Glomerular visceral epithelial cell (primary cell): Measurements from ENCODE around the gene CAVIN1.
"Not testable (repeated sequence)": the region's sequence is repeated elsewhere in the genome, so short reads cannot be mapped to it uniquely, and the experiment has no call there.

Experiments
- DNase-seq: peaks from one replicate; pipeline ENCODE4 v3.0.0-alpha.2; 2016; ENCODE audit errors: extremely low spot score

Gene CAVIN1

DNA sequence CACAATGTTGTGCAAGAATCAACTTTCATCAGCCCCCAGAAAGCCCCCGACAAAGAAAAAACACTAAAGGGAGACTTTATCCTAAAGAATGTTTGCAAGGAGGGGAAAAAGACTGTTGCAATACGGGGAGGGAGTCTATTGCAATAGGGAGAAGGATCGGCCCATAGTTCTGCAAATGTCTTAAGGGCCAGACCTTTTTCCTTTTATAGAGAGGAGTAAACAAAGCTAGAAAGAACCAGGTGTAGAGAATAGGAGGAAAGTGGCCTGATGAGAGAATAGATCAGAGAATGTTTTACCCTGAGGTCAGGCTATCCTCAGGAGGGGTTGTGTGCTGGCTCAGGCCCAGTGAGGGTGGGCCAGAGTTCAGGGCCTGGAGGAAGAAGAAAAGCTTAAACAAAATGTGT, 8.7 kb upstream of the CAVIN1 start:
- DNase-seq, result no peak

DNA sequence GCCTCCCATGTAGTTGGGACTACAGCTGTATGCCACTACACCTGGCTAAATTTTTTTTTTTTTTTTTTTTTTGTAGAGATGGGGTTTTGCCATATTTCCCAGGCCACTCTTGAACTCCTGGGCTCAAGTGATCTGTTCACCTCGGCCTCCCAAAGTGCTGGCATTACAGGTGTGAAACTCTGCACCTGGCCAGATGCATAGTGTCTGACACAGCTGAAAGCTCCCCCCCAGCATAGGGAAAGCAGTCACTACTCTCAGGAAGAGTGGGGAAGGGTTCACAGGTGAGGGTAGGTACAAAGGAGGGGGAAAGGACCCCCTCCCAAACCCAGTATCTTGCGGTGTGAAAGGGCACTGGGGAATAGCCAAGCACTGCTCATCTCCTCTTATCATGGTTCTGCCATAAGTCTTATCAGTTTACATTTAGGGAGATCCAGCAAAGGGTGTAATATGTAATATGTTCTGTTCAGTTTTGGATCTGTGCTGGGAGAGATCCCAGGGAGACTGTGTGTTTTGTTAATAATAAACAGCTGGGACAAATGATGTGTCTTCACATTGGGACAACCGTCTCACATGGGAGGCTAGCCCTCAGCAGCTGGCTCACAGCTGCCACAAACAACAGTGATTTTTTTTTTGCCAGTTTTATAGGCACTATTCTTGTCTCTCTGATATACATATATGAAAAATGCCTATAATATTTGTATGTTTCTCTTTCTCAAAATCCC, 6.8 kb upstream of the CAVIN1 start:
- DNase-seq, result no peak

DNA sequence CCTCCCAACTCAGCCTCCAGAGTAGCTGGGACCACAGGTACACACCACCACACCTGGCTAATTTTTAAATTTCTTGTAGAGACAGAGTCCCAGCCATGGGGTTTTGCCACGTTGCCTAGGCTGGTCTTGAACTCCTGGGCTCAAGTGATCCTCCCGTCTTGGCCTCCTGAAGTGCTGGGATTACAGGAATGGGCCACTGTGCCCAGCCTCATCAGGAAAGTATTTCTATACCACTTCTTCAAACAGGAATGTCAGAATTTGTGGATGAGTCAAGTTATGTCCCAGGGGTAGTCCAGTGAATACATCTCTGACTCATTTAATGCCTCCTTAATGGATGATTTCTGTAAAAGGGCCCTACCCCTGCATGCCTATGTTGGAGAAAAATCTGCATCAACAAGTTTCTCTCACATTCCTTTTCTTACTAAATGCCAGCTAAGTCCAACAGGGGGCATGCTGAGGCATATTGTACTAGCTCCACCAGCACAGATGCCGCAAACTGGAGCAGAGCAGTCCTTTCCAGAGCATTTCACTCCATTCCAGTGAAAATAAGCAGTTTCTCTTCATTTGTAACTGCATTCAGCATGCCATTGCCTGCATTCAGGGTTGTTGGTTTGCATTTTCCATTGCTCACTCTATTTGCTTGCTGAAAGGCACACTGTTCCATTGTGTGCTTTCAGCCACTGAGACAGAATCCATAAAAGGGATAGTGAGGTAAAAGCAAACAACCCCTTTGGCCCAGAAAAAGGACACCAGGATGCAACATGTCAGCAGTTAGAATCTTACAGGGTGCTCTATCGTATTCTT, 5.3 kb upstream of the CAVIN1 start:
- DNase-seq, result peak; percentile 95

DNA sequence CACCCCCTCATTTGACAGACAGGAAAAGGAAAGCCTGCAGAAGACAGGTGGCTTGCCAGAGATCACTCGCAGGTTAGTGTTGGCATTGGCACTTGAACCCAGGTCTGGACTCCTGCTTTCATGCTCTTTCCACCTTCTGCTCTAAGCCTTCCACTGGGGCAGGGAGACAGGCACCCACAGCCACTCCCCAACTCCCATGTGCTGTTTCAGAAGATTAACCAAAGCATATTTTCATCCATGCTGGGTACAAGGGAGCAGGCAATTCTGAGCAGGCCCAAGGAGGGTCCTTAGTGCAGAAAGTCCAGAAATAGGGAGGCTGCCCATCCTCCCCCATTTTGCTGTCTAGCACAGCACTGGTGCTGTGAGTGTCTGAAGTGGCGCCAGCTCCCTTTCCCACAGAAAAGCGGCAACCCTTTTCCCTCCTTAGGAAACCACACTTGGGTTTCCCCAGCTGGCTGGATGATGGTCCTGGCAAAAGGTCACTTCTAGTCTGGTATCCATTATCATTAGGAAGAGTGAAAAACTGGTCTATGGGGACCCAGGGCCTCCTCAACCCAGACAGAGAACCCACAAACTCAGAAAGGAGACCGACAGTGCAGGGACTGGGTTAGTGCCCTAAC, 2.0 kb upstream of the CAVIN1 start:
- DNase-seq, result peak; percentile 45

DNA sequence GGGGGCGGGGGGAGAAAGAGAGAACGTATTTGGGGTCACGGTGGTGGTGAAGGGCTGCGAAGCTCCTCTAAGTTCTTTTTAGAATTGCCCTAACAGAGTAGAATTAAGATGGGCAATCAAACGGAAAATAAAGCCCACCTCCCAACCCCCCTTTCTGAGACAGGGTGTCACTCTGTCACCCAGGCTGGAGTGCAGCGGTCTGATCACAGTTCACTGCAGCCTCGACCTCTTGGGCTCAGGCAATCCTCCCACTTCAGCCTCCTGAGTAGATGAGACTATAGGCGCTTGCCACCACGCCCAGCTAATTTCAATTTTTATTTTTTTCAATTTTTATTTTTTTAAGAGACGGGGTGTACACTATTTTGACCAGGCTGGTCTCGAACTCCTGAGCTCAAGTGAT, 710 bp upstream of the CAVIN1 start:
- no peak for DNase-seq

DNA sequence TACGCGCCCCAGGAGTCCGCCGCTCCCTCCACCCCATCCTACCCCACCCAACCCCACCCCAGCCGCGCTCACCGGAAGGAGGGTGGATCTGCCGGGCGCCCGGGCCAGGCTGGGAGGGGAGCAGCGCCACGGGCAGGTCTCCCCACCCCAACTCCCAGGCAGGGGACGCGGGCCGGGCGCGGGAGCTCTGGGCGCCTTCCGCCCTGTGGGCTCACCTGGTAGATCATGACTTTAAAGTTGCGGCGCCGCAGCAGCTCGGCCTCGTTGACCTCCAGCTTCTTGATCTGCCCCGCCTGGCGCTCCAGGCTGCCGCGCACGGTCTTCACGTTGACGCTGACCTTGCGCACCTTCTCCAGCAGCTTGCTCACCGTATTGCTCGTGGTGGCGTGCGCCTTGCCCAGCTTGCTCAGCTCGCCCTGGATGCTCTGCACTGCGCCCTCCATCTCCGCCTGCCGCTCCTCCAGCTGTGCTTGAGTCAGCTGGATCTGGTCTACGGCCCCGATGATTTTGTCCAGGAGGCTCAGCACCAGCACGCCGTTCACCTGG, 571 bp downstream of the CAVIN1 start:
- peak; percentile 46 for DNase-seq

DNA sequence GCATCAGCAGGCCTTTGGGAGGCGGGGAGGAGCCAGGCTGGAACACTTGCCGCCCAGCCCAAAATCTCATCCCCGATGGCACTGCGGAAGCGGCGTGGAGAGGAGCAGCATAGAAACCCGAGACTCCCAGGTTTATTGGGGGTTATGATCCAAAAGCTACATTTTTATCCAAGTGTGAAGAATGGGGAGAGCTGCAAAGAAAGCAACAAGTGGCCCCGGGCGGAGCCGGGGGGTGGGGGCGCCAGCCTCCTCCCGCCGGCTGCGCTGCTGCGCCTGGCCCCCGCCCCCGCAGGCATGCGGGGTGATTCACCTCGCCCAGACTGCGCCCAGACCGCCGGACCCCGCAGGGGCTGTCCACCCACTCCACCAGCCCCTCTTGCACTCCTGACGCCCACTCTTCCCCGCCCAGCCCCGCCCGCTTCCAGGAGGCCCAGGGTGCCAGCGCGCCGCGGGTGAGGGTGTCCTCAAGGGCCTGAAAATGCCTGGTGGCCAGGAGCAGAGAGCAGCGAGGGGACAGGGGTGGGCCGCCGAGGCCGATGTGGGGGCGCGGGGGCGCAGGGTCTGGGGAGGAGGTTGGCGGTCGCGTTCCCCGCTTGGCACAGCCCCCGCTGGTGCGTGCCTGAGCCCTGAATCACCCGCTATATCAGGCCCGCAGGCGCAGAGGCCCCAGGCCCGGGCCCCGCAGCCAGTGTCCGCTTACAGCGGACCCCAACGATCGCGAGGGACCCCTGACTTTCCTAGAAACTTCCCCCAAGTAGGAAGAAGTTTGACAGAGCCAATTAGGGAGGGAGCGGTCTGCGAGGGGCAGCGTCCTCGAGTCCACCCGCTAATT, 1.3 kb downstream of the CAVIN1 start:
- peak; percentile 79 for DNase-seq

DNA sequence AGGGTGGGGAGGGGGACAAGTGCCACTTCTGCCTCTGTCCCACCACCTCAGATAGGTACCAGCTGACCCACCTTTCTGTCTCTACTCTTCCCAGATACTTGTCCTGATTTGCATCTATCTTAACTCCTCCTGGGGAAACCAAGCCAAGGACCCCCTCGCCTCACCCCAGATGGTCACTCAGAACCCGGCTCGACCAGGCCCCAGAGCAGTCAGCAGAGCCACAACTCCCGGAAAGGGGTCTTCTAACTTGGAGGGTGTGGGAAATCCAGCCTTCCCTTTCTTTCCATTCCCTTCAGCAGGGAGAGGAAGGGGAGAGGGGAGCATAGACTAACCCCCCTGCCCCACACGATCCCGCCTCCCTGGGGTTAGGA, 1.9 kb downstream of the CAVIN1 start:
- DNase-seq, result no peak

DNA sequence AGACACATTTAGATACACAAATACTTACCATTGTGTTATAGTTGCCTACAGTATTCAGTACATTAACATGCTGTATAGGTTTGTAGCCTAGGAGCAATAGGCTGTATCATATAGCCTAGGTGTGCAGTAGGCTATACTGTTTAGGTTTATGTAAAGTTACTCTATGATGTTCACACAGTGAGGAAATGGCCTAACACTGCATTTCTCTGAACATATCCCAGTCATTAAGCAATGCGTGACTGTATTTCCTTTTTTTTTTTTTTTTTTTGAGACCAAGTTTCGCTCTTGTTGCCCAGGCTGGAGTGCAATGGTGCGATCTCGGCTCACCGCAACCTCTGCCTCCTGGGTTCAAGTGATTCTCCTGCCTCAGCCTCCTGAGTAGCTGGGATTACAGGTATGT, 5.1 kb downstream of the CAVIN1 start:
- not testable (repeated sequence) for DNase-seq

DNA sequence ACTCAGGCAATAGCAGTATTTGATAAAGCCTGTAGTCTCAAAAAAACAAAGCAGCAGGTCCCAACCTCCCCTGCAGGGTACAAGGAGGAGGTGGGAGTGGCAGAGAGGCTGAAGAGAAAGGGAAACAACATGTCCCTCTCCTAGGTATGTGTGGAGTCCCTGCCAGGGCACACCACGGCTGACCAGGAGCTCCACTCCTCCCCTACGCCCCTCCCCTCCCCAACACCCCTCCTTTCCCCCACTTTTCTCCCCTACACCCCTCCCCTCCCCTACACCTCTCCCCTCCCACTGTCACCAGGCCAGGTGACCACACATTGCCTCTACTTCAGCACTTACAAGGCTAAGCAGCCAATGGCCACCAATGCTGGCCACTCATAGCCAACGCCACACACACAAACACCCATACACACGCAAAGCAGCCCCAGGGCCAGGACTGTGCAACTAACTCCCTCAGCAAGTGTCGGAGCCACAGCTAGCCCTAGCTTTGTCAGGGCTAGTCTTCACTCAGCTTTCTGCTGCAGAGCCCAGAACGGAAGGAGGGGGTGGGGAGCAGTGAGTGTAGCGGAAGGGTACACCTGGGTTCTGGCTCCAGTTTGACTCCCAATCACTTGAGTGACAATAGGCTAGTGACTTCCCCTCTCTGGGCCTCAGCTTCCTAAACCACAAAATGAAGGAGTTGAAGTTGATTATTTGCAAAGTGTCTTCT, 8.2 kb downstream of the CAVIN1 start:
- DNase-seq, result no peak

DNA sequence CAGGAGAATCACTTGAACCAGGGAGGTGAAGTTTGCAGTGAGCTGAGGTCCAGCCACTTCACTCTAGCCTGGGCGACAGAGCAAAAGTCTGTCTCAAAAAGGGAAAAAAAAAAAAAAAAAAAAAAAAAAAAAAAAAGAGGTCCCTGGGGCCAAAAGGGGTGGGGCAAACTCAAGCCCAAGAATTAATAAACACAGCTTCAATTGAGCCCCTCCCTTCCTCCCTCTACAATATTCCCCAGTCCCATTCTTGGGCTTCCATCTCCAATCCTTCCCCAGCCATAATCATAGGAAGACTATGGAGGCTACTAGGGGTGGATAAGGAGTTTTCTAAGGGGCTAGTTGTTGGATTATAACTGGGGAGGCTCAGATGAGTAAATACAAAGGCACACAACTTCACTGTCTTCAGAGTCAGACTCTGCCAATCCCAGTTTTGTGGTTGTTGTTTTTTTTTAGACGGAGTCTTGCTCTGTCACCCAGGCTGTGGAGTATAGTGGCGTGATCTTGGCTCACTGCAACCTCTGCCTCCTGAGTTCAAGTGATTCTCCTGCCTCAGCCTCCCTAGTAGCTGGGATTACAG, 9.5 kb downstream of the CAVIN1 start:
- no peak for DNase-seq

DNA sequence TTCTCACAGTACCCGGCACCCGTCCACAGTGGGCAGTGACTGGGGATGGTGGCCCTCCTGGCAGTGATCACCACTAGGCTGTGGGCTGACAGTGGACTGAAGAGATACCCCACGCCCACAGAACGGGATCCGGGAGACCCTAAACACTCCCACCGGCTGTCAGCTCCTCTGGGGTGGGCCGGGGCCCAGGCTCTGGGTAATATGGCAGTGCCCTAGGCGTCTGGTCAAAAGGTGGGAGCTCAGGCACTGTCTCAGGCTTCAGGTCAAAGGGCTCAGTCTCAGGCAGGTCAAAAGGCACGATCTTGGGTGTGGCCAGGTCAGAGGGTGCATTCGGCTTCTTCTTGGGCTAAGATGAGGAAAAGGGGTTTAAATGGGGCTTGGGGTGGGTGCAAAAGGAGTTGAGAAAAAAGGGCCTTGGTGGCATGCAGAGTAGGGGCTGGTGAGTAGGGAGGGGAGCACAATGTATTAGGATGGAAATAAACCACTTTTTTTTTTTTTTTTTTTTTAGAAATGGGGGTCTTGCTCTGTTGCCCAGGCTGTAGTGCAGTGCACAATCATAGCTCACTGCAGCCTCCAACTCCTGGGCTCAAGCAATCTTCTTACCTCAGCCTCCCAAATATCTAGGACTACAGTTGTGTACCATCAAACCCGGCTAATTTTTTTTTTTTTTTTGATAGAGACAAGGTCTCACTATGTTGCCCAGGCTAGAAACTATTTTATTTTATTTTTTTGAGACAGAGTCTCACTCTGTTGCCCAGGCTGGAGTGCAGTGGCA, 11.0 kb downstream of the CAVIN1 start:
- no peak for DNase-seq

DNA sequence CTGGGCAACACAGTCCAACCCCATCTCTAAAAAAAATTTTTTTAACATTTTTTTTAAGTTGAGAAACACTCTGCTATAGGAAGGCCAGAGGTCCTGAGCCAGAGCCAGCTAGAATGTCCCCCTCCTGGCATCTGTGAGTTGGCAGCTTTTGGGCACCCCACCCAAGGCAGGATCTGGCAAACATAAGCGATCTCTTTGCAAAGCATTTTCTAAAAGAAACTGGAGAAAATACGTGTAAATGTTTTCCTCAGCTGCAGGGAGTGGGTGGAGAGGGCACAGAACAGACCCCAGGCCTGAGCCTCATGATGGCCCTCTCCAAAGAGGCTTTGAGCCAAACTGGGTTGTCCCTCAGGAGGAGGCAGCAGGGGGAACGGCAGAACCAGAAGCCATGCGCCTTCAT, 11.7 kb downstream of the CAVIN1 start:
- no peak for DNase-seq

DNA sequence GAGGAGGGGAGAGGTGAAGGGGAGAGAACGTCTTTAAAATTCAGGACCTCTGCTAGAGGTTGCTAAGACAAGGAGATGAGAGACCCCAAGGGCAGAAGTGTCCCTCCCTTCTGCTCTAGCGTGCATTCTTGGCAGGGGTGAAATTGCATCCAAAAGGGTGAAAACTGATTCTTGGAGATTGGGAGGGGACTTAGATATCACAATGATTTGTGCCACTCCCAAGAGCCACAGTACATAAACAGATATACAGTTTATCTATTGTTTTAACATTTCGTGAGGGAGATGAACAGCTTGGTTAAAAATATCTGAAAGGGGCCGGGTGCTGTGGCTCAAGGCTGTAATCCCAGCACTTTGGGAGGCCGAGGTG, 12.8 kb downstream of the CAVIN1 start:
- no peak for DNase-seq

DNA sequence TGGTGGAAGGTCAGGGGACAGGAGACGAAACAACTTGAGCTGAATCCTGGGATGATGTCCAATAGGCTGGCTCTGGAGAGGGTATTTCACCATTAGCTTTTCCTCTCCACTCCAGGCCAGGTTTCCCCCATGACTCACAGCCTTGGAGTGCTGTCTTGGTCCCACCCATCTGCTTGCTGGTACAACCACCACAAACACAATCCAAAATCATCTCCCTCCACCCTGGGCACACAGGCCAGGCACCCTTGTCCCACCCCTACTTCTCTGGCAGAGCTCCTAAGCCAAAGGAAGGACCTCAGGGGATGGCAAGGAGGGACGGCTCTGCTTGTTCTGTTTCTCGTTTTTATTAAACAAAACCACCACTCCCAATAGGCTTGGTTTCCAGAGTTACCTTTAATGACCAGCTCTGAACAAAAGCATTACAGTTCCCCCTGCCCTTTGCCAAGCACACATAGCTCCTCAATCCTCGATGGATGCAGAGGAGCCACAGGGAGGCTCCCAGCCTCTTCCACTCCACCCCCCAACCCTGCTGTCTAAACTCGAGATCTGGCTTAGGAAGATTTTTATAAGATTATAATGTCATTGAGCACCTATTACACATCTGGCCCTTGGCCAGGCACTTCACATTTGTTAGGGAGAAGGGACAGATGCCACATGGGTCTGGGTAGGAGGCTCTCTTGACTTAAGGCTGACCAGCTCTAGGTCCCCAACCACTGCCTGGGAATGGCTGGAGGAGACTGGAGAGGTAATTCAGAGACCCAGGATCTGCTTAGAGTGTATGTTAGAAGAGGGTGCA, 13.3 kb downstream of the CAVIN1 start:
- DNase-seq, result peak; percentile 77

DNA sequence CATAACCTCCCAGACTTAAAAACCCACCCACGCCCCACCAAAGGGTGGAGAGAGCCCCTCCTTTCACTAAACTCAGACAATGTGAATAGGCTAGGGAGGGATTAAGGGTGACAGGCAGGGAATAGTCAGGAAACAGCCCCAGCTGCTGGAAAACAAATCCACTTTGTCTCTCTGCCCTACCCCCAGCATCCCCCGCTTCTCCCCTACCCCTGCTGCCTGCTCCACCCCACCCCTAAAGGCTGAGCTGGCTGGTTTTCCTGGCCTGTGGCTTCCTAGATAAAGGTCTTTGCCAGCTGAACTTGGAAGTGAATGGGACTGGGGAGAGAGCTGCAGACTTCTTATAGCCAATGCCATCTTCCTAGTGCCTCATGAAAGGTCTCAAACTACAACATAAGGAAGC, 15.0 kb downstream of the CAVIN1 start:
- no peak for DNase-seq

DNA sequence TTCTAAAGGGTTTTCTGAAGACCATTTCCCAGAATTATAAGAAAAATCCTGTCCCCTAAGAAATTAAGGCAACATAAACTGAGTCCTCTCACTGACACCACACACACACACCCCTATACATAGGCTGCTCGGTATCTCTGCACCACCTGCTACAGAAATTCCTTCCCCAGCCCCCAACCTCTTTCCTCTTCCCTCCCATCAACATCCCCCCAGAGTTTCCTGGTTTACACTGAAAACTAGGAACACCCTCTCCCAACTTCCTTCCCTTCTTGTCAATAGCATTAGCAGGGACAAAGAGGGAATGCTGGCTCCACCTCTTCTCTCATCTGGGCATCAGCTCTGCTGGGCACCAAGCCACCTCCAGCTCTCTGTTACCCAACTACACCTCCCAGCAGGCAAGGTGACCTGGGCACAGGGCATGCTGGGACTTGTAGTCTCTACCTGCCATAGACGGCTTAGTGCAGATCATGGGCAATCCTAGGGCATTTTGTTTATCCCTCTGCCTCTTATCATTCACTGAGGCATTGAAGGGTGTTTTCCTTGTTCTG, 15.7 kb downstream of the CAVIN1 start:
- peak; percentile 76 for DNase-seq

DNA sequence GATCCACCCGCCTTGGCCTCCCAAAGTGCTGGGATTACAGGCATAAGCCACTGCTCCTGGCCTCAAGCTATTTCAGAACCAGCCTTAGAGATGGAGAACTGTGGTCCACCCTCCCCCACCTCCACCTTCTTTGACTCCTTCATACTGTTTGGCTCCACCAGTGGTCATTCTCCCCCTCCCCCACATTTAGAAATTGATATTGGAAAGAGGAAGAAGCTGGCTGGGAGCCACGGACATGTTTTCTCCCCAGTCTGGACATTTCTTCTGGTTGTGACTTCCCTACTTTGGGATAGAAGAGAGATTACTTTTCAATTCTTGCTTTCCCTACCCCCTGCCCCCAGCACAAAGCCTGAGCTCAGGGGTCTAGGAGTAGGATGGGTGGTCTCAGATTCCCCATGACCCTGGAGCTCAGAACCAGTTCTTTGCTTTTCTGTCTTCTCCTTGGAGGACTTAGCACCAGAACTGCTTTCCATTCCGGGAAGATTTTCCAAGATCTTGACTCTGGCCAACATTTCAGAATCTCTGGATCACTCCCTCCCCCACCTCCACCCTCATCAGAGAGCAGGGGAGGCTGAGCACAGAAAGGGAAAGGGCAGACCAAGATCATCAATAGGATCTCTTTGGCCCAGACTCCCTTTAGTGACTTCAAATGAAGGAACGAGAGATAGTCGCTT, 16.3 kb downstream of the CAVIN1 start:
- no peak for DNase-seq
